Epithelial cell of prostate (primary cell): ENCODE measurements around the gene ZNF575.

Experiments used
- DNase-seq: peaks from one replicate; pipeline ENCODE4 v3.0.0-alpha.2; 2011; ENCODE audit warnings: low read depth, low spot score
- H3K27ac ChIP-seq: fragments of 450-650 bp; 2 replicates; pipeline ENCODE4 v1.5.1; 2017; ENCODE audit warnings: mild to moderate bottlenecking

Gene ZNF575, protein sequence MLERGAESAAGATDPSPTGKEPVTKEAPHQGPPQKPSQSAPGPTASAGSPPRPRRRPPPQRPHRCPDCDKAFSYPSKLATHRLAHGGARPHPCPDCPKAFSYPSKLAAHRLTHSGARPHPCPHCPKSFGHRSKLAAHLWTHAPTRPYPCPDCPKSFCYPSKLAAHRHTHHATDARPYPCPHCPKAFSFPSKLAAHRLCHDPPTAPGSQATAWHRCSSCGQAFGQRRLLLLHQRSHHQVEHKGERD

DNA sequence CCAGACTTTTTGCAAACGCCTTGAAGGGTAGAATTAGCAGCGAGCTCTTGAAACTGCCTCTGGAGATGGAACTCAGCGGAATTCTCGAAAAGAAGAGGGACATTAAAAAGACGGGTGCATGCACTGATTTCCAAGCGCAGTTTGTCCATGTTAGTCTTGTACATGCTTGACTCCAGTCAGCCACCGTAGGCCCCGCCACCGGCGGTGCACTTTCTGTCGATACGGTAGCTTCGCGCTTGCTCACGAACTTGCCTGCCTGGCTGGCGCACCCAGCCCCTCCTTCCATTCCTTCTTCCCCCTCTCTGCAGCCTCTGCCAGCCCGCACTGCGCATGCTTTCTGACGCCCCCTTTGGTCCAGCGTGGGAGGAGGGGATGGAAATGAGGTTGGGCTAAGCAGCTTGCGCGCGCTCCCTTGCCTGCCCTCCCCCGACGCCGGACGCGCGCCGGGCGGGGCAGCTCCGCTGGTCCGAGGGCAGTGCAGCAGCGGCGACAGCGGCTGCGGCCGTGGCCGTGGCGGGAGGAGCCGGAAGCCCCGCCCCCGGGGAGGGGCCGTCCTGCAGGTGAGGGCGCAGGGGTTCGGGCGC is at the start of gene ZNF575:
ZNF575 (plus strand) TSS at position 227 of the 584 bp plus-strand sequence. CDS start 1,235 bp downstream, outside the sequence.
- peak; percentile 53 for DNase-seq
- H3K27ac ChIP-seq: peak within 1 kb of the TSS; percentile 74

- DNase-seq: no peak
- no peak overlapping the region for H3K27ac ChIP-seq
Observed at GRCh38 chr19:43483281-43483680, 49.7 kb upstream of the ZNF575 start.

- no peak for DNase-seq
- no peak overlapping the region for H3K27ac ChIP-seq
Observed at GRCh38 chr19:43485951-43486350, 47.0 kb upstream of the ZNF575 start.

DNA sequence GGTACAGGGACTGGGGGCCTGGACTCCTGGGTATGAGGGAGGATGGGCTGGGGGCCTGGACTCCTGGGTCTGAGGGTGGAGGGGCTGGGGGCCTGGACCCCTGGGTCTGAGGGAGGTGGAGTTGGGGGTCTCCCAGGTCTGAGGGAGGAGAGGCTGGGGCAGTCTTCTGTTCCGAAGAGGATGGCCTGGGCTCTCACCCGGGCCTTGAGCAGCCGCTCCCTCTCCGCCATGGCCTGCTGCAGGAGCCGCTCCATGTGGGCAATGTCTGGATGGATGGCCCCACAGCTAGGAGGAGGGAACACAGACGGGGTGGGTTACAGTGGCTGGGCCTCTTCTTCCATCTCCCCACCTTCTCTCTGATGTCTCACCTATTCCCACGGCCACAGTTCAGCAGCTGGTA is 46.6 kb upstream of the ZNF575 start:
- no peak overlapping the region for H3K27ac ChIP-seq
- DNase-seq: no peak

- H3K27ac ChIP-seq: no peak overlapping the region
- no peak for DNase-seq
Observed at GRCh38 chr19:43488179-43488578, 44.8 kb upstream of the ZNF575 start.

DNA sequence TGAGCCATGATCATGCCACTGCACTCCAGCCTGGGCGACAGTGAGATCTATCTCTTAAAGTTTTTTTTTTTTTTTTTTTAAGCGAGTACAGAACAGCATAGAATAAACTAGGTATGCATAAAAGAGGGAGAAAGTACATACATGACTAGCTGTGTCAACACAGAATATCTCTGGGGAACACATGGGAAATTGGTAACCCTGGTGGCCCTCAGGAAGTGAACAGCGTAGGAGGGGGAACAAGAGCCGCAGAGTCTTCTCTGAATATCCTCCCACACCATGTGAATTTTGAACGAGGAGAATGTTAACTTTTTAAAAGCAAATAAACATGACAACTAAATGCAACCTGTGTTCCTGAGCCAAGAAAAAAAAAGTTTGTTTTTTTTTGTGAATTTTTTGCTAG is 43.7 kb upstream of the ZNF575 start:
- no peak overlapping the region for H3K27ac ChIP-seq
- no peak for DNase-seq

DNA sequence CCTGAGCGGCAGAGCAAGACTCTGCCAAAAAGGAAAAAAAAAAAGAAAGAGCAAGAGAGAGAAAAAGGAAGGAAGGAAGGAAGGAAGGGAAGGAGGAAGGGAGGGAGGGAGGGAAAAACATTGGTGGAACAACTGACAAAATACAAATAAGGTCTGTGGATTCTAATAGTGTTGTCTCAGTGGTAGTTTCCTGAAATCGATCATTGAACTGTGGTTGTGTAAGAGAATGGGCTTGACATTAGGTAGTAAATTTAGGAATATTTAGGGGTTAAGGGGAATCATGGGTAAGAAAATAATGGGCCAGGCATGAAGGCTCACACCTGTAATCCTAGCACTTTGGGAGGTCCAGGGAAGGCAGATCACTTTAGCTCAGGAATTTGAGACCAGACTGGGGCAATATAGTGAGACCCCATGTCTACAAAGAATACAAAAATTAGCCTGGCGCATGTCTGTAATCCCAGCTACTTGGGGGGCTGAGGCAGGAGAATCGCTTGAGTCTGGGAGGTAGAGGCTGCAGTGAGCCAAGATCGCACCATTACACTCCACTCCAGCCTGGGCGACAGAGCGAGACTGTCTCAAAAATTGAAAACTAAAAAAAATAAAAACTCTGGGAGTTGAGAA is 42.9 kb upstream of the ZNF575 start:
- H3K27ac ChIP-seq: no peak overlapping the region
- no peak for DNase-seq

GRCh38 chr19:43490759-43491158 is 42.2 kb upstream of the ZNF575 start:
- no peak overlapping the region for H3K27ac ChIP-seq
- no peak for DNase-seq

DNA sequence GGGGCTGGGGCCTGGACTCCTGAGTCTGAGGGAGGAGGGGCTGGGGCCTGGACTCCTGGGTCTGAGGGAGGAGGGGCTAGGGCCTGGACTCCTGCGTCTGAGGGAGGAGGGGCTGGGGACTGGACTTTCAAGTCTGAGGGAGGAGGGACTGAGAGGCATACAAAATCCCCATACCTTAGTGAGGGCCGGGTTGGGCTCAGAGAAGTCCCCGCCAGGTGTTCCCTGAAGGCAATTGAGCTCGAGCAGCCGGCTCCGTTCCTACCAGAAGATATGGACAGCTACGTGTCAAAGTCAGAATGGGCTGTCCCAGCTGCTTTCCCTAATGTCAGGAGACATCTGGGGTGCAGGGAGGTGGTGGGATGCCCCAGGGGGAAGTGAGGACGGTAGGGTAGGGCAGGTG is 37.9 kb upstream of the ZNF575 start:
- no peak for DNase-seq
- no peak overlapping the region for H3K27ac ChIP-seq

DNA sequence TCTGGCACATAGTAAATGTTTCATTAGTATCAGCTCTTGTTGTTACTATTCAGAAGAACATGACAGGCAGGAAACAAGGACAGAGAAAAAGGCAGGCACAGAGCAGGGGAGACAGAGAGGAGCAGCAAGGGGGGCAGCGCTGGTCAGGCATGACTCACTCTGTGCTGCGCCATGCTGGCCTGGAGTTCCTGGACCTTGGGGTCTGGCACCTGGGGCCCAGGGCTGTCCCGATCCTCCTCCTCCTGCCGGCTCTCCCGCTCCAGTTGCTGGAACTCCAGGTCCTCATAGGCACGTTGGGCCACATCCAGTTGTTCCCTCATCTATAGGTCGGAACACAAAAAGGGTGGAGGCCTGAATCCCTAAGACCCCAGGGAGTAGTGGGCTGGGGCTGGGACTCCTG is 36.0 kb upstream of the ZNF575 start:
- DNase-seq: no peak
- no peak overlapping the region for H3K27ac ChIP-seq

DNA sequence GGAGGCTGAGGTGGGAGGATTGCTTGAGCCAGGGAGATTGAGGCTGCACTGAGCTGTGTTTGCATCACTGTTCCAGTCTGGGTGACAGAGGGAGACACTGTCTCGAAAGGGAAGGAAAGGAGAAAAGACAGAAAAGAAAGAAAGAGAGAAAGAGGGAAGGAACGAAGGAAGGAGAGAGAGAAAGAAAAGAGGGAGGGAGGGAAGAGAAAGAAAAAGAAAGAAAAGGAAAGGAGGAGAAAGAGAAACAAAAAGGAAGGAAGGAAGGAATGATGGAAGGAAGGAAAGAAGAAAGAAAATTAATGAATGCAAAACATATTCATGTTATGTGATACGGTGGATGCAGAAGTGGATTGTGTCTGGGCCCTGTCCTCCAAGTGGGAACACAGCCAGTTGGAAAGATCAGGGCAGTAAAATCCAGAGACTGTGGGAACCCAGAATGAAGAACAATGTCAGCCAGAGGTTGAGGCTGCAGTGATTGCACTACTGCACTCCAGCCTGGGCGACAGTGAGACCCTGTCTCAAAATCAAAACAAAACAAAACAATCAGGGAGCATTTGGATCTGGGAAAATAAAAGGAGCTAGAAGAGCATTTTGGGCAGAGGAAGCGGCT is 34.6 kb upstream of the ZNF575 start:
- no peak for DNase-seq
- H3K27ac ChIP-seq: no peak overlapping the region

GRCh38 chr19:43499042-43499441 is 33.9 kb upstream of the ZNF575 start:
- no peak for DNase-seq
- no peak overlapping the region for H3K27ac ChIP-seq

GRCh38 chr19:43501661-43502418 is 31.1 kb upstream of the ZNF575 start:
- no peak overlapping the region for H3K27ac ChIP-seq
- DNase-seq: no peak

GRCh38 chr19:43502419-43502976 is 30.5 kb upstream of the ZNF575 start:
- H3K27ac ChIP-seq: no peak overlapping the region
- DNase-seq: no peak

DNA sequence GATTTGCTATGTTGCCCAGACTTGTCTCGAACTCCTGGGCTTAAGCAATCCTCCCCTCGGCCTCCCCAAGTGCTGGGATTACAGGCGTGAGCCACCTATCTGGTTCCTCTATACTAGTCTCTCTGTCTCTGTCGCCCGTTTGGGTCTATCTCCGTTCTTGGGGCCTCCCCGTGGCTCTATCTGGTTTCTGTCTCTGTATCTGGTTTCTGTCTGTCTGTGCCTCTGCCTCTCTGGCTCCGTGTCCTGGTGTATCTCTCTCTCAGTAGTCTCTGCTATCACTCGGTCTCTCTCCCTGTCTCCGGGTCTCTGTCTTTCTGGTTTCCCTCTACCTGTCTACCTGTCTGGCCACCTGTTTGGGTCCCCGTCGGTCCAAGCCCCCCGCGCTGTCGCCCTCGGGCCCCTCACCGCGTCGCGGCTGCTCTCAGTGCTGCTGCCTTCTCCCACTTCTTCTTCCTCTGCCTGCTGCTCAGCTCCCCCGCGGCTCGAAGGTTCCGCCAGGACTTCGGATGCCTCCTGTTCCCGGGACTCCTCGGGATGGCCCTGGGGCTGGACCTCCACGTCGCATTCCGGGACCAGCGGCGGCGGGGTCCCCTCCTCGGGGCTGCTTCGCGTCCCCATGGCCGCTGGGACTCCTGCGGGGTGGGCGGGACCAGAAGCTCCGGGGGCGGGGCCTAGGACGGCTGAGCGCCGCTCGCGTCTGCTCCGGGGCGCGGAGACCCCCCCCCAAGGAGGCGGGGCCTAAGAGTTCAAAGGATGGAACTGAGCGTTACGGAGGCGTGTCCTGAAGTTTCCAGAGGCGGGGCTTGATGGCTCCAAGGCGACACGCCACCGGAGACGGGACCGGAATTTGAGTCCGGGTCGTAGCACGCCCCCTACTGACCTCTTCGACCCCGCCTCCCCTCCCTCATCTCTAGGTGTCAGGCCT is 29.2 kb upstream of the ZNF575 start:
- peak overlapping the region; percentile 72 for H3K27ac ChIP-seq
- DNase-seq: no peak

- no peak for DNase-seq
- H3K27ac ChIP-seq: peak within 1 kb of the TSS; percentile 72
Observed at GRCh38 chr19:43504426-43505185, 28.4 kb upstream of the ZNF575 start, which contains the start of gene PHLDB3. Gene PHLDB3 (minus strand): TSS chr19:43504746. CDS start chr19:43504118, 628 bp downstream.

DNA sequence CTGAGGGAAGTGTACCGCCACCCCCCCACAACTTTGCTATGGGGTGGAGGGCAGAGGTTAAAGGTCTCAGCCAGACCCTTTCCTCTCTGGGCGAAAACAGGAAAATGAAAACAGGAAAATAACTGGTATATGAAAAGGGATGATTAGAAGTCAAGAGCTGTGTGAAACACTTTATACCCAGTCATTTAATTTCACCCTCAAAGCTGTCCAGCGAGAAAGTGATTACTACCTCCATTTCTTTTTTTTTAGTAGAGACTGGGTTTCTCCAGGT is 27.9 kb upstream of the ZNF575 start:
- DNase-seq: no peak
- peak overlapping the region; percentile 72 for H3K27ac ChIP-seq

- no peak for DNase-seq
- H3K27ac ChIP-seq: no peak overlapping the region
Observed at GRCh38 chr19:43505941-43506340, 27.0 kb upstream of the ZNF575 start.

GRCh38 chr19:43506629-43507028 is 26.4 kb upstream of the ZNF575 start:
- H3K27ac ChIP-seq: no peak overlapping the region
- DNase-seq: no peak
